Body of pancreas (tissue), 4 donors: ENCODE measurements around the gene CPB1. TPM values are rescaled to one million over a fixed set of nuclear protein-coding genes. Genes with fewer than 3 reads are reported as not detected.
A peak's percentile ranks its signal among the peaks of the same experiment; 100 is the strongest.

Source experiments
- ATAC-seq: fragments of 150-250 bp; one replicate; pipeline ENCODE4 v1.9.1; 2016
- DNase-seq, 4 donors: peaks; one replicate each; pipeline ENCODE4 v3.0.0-alpha.2; 2019
- H3K27ac ChIP-seq, 4 donors: fragments of 200-600 bp; sonication (generic); 1 replicate in 3 of 4; 2 replicates in 1 of 4; pipeline versions ENCODE4 v1.5.1 to v1.6.1; 2016 to 2019; ENCODE audit warnings: mild to moderate bottlenecking in 1 of 4, mixed read lengths in 1 of 4, moderate library complexity in 1 of 4
- H3K27me3 ChIP-seq, 2 donors: fragments of 200-600 bp; sonication (generic); one replicate each; pipeline ENCODE4 v1.6.0; 2016; ENCODE audit warnings: mild to moderate bottlenecking in 1 of 2
- H3K36me3 ChIP-seq, 2 donors: fragments of 200-600 bp; sonication (generic); replicated peaks in 1 of 2; 2 replicates each; pipeline ENCODE4 v1.5.1; 2016; ENCODE audit warnings: low read depth in 2 of 2; ENCODE audit not compliant: insufficient read depth in 1 of 2
- H3K4me1 ChIP-seq: fragments of 200-600 bp; sonication (generic); one replicate; pipeline ENCODE4 v1.6.0; 2016
- H3K4me3 ChIP-seq, 2 donors: fragments of 200-600 bp; sonication (generic); 1 replicate in 1 of 2; 2 replicates in 1 of 2; pipeline ENCODE4 v1.5.1; 2016 to 2019
- H3K9me3 ChIP-seq, 3 donors: fragments of 200-600 bp; sonication (generic); 1 replicate in 2 of 3; 2 replicates in 1 of 3; pipeline ENCODE4 v1.5.1; 2016
- CTCF ChIP-seq, 7 experiments: fragments of 450-650 bp in 4 of 7; fragments of 200-600 bp in 3 of 7; sonication (generic) in 3 of 7; IDR thresholded peaks; one replicate each; pipeline ENCODE4 v1.5.1; 2016 to 2019; ENCODE audit warnings: antibody characterized with exemption in 7 of 7
- POLR2A ChIP-seq, 3 donors: fragments of 450-650 bp; IDR thresholded peaks; one replicate each; pipeline ENCODE4 v1.6.1; 2016; ENCODE audit warnings: antibody characterized with exemption in 3 of 3, mild to moderate bottlenecking in 2 of 3
- WGBS, 2 donors: methylation state at CpG; one replicate each; pipeline ENCODE4 v1.1.5; 2017; 5-methylcytosine and 5-hydroxymethylcytosine counted together
- intact Hi-C: fragments of 100-400 bp; cut with DNase I; formaldehyde crosslinking; loops from one replicate; pipeline ENCODE4 v1.15.1; 2023
- total RNA-seq, 2 donors: library from RNA; depleted of rRNA; stranded (reverse); fragments of >200 nt; gene quantifications; one replicate each; pipeline ENCODE4 v1.1.0, GENCODE V29; 2016

CPB1 gene
- total RNA-seq, 2 donors from 2014 or later: 8,425 to 24,571 TPM

GRCh38 chr3:148790370-148790769 lies 37.2 kb upstream of the CPB1 start:
- no peak overlapping the region for H3K27ac ChIP-seq
- intact Hi-C loops: no loop called here
- ATAC-seq (no peak), DNase-seq (no peak)
- H3K9me3 ChIP-seq: no peaks in the 10 kb centered on the region
- WGBS, 2 donors: 78 to 89% methylated on average over 2 of the region's 2 CpGs
- no peaks in the 10 kb centered on the region for H3K36me3 ChIP-seq
- H3K4me1 ChIP-seq: peaks cover 7% of the 10 kb centered on the region
- H3K4me3 ChIP-seq: no peak overlapping the region
- no peak for TF ChIP-seq POLR2A (IDR thresholded peaks at IDR 0.05)
- no peak for TF ChIP-seq CTCF (IDR thresholded peaks at IDR 0.05)
- no peaks in the 10 kb centered on the region for H3K27me3 ChIP-seq

GRCh38 chr3:148790851-148791735 lies 36.5 kb upstream of the CPB1 start:
- TF ChIP-seq CTCF (IDR thresholded peaks at IDR 0.05): no peak
- TF ChIP-seq POLR2A (IDR thresholded peaks at IDR 0.05): no peak
- Histone ChIP-seq H3K27me3 (no peaks in the 10 kb centered on the region), H3K9me3 (no peaks in the 10 kb centered on the region), H3K4me3 (no peak overlapping the region), H3K4me1 (peaks cover 7% of the 10 kb centered on the region), H3K36me3 (no peaks in the 10 kb centered on the region), H3K27ac (no peak overlapping the region)
- 47 to 48% methylated on average over 6 of the region's 6 CpGs for WGBS, 2 donors
- intact Hi-C loops: no loop called here
- peak; percentile 30 for ATAC-seq
- peak in 2 of 4 donors; percentile 14 to 22 for DNase-seq

GRCh38 chr3:148791920-148792319 lies 35.7 kb upstream of the CPB1 start:
- intact Hi-C loops: no loop called here
- H3K27me3 ChIP-seq: no peaks in the 10 kb centered on the region
- WGBS, 2 donors: 97 to 100% methylated on average over 1 of the region's 1 CpG
- H3K9me3 ChIP-seq: no peaks in the 10 kb centered on the region
- no peak overlapping the region for H3K27ac ChIP-seq
- no peak for DNase-seq
- H3K36me3 ChIP-seq: no peaks in the 10 kb centered on the region
- ATAC-seq: no peak
- H3K4me3 ChIP-seq: no peak overlapping the region
- no peak for TF ChIP-seq CTCF (IDR thresholded peaks at IDR 0.05)
- TF ChIP-seq POLR2A (IDR thresholded peaks at IDR 0.05): no peak
- peaks cover 7% of the 10 kb centered on the region for H3K4me1 ChIP-seq

GRCh38 chr3:148792516-148792915 lies 35.1 kb upstream of the CPB1 start:
- Histone ChIP-seq H3K27me3 (no peaks in the 10 kb centered on the region), H3K36me3 (no peaks in the 10 kb centered on the region), H3K4me1 (peaks cover 7% of the 10 kb centered on the region), H3K27ac (no peak overlapping the region), H3K4me3 (no peak overlapping the region), H3K9me3 (no peaks in the 10 kb centered on the region)
- WGBS, 2 donors: 94 to 95% methylated on average over 1 of the region's 1 CpG
- DNase-seq: no peak
- no peak for ATAC-seq
- intact Hi-C loops: no loop called here
- TF ChIP-seq POLR2A (IDR thresholded peaks at IDR 0.05) (no peak), CTCF (IDR thresholded peaks at IDR 0.05) (no peak)

GRCh38 chr3:148796799-148797198 lies 30.8 kb upstream of the CPB1 start:
- 60 to 71% methylated on average over 1 of the region's 1 CpG for WGBS, 2 donors
- intact Hi-C loops: no loop called here
- DNase-seq: peak in 2 of 4 donors; percentile 26 to 56
- ATAC-seq: peak; percentile 86
- no peaks in the 10 kb centered on the region for H3K4me1 ChIP-seq
- H3K27ac ChIP-seq: no peak overlapping the region
- H3K36me3 ChIP-seq: no peaks in the 10 kb centered on the region
- H3K9me3 ChIP-seq: no peaks in the 10 kb centered on the region
- no peak overlapping the region for H3K4me3 ChIP-seq
- no peaks in the 10 kb centered on the region for H3K27me3 ChIP-seq
- TF ChIP-seq POLR2A (IDR thresholded peaks at IDR 0.05) (no peak), CTCF (IDR thresholded peaks at IDR 0.05) (no peak)
